ENCODE measurements around the gene GRID2. TPM values are rescaled to one million over a fixed set of nuclear protein-coding genes. Genes with fewer than 3 reads are reported as not detected.

Gene GRID2
- total RNA-seq, 1 donor = not detected

DNA sequence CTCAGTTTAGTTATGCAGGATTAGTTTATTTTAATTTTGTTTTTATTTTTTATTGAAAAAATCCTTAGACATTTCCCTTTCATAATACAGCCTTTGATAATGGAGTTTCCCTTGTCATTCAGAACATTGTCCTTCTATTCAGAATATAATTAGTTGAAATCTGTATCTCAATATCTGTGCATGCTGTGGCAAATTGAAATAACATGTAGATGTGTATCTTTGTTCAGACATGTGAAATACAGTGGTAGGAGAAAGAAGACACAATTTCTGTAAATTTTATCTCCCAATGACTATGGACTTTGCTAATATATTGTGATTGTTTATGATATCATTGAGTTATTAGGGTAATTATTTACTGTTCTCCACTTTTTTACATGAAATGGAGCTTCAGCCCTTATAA lies 353.9 kb downstream of the GRID2 start:
- no peaks in the 10 kb centered on the region for H3K36me3 ChIP-seq (ENCODE audit: insufficient read depth, low read length)
- no peak overlapping the region for H3K4me3 ChIP-seq (ENCODE audit: insufficient read depth, low read length)
- DNase-seq (ENCODE audit: insufficient read length, low spot score, missing footprints) = no peak
- no peak for TF ChIP-seq CTCF (IDR thresholded peaks at IDR 0.05; ENCODE audit: extremely low read depth, low read depth, low read length)
- no peak overlapping the region for H2AFZ ChIP-seq (ENCODE audit: low read length)
- H4K20me1 ChIP-seq (ENCODE audit: insufficient read depth, low read length) = no peaks in the 10 kb centered on the region
- H3K27me3 ChIP-seq (ENCODE audit: insufficient read depth, low read length) = no peaks in the 10 kb centered on the region
- no peak overlapping the region for H3K27ac ChIP-seq (ENCODE audit: low read depth, low read length)
- H3K4me1 ChIP-seq (ENCODE audit: insufficient read depth, low read length) = no peaks in the 10 kb centered on the region
- no peaks in the 10 kb centered on the region for H3K79me2 ChIP-seq (ENCODE audit: insufficient read depth, low read length)
- H3K9me3 ChIP-seq (ENCODE audit: low read depth, low read length) = peaks cover 3% of the 10 kb centered on the region
- no peak overlapping the region for H3K4me2 ChIP-seq (ENCODE audit: insufficient read depth, low read length)

- Histone ChIP-seq H3K4me2 (ENCODE audit: insufficient read depth, low read length) (no peak overlapping the region), H3K36me3 (ENCODE audit: insufficient read depth, low read length) (no peaks in the 10 kb centered on the region), H3K4me1 (ENCODE audit: insufficient read depth, low read length) (no peaks in the 10 kb centered on the region), H3K9me3 (ENCODE audit: low read depth, low read length) (peaks cover 3% of the 10 kb centered on the region), H3K4me3 (ENCODE audit: insufficient read depth, low read length) (no peak overlapping the region), H2AFZ (ENCODE audit: low read length) (no peak overlapping the region), H4K20me1 (ENCODE audit: insufficient read depth, low read length) (no peaks in the 10 kb centered on the region), H3K27ac (ENCODE audit: low read depth, low read length) (no peak overlapping the region), H3K27me3 (ENCODE audit: insufficient read depth, low read length) (no peaks in the 10 kb centered on the region), H3K79me2 (ENCODE audit: insufficient read depth, low read length) (no peaks in the 10 kb centered on the region)
- DNase-seq (ENCODE audit: insufficient read length, low spot score, missing footprints) = no peak
- TF ChIP-seq CTCF (IDR thresholded peaks at IDR 0.05; ENCODE audit: extremely low read depth, low read depth, low read length) = no peak
Observed at GRCh38 chr4:92658318-92658717, 354.6 kb downstream of the GRID2 start.

DNA sequence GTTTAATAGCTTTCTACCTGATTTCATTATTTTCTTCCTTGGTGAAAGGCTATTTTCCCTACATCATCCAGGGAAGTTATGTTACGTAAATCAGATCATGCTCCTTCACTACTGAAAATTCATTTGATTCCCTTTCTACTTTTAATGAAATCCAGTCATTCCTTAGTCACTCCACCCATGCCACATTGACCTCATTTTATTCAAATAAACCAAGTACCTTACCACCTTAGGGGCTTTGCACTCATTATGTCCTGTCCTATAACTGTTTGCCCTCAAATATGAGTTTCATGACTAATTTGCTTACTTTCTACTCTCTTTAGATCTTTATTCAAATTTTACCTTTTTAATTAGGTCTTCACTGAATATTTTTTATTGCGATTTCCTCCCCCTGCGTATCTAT lies 374.0 kb downstream of the GRID2 start:
- Histone ChIP-seq H3K4me1 (ENCODE audit: insufficient read depth, low read length) (no peaks in the 10 kb centered on the region), H2AFZ (ENCODE audit: low read length) (no peak overlapping the region), H3K27me3 (ENCODE audit: insufficient read depth, low read length) (no peaks in the 10 kb centered on the region), H3K36me3 (ENCODE audit: insufficient read depth, low read length) (no peaks in the 10 kb centered on the region), H4K20me1 (ENCODE audit: insufficient read depth, low read length) (no peaks in the 10 kb centered on the region), H3K4me2 (ENCODE audit: insufficient read depth, low read length) (no peak overlapping the region), H3K27ac (ENCODE audit: low read depth, low read length) (no peak overlapping the region), H3K79me2 (ENCODE audit: insufficient read depth, low read length) (no peaks in the 10 kb centered on the region), H3K9me3 (ENCODE audit: low read depth, low read length) (no peaks in the 10 kb centered on the region), H3K4me3 (ENCODE audit: insufficient read depth, low read length) (no peak overlapping the region)
- no peak for TF ChIP-seq CTCF (IDR thresholded peaks at IDR 0.05; ENCODE audit: extremely low read depth, low read depth, low read length)
- DNase-seq (ENCODE audit: insufficient read length, low spot score, missing footprints) = no peak

DNA sequence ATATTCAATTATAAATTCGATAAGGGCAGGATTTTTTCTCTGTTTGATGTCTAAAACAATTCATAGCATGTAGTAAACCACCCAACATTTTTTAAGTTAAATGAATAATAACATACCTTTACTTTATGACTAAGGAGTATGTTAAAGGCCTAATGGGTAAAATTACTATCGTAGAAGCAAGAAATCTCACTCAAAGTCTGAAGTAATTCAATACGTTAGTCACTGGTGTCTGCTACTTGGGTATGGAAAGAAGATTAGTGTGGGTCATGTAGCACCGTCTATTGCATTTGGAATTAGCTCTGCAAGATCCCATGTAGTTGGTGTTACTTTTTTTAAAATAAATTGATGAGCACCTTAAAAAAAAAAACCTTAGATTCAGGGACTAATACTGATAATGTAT lies 374.5 kb downstream of the GRID2 start:
- no peaks in the 10 kb centered on the region for H3K27me3 ChIP-seq (ENCODE audit: insufficient read depth, low read length)
- H3K4me1 ChIP-seq (ENCODE audit: insufficient read depth, low read length) = no peaks in the 10 kb centered on the region
- H3K4me2 ChIP-seq (ENCODE audit: insufficient read depth, low read length) = no peak overlapping the region
- no peak overlapping the region for H3K27ac ChIP-seq (ENCODE audit: low read depth, low read length)
- TF ChIP-seq CTCF (IDR thresholded peaks at IDR 0.05; ENCODE audit: extremely low read depth, low read depth, low read length) = no peak
- H3K9me3 ChIP-seq (ENCODE audit: low read depth, low read length) = no peaks in the 10 kb centered on the region
- no peaks in the 10 kb centered on the region for H3K36me3 ChIP-seq (ENCODE audit: insufficient read depth, low read length)
- no peaks in the 10 kb centered on the region for H3K79me2 ChIP-seq (ENCODE audit: insufficient read depth, low read length)
- H4K20me1 ChIP-seq (ENCODE audit: insufficient read depth, low read length) = no peaks in the 10 kb centered on the region
- no peak overlapping the region for H3K4me3 ChIP-seq (ENCODE audit: insufficient read depth, low read length)
- no peak overlapping the region for H2AFZ ChIP-seq (ENCODE audit: low read length)
- DNase-seq (ENCODE audit: insufficient read length, low spot score, missing footprints) = no peak
